Mesenteric fat pad (tissue), 1 donor: Measurements from ENCODE around the gene ANG. TPM values are rescaled to one million over a fixed set of nuclear protein-coding genes. Genes with fewer than 3 reads are reported as not detected.

Experiments
- DNase-seq: peaks from one replicate; pipeline ENCODE4 v3.0.0-alpha.2; 2020; ENCODE audit warnings: low spot score
- total RNA-seq: library from RNA; stranded (reverse); fragmentation: NEBNext Ultra II Directional; extraction: Animal tissue kit (Norgen Biotek cat#: 25700); gene quantifications from one replicate; pipeline ENCODE4 v1.2.1, GENCODE V29; 2021
- donor health status: DM: yes; HTN: yes; CAD: no.

The ANG gene
- total RNA-seq, 1 donor from 2014 or later, result 38.9 TPM

DNA sequence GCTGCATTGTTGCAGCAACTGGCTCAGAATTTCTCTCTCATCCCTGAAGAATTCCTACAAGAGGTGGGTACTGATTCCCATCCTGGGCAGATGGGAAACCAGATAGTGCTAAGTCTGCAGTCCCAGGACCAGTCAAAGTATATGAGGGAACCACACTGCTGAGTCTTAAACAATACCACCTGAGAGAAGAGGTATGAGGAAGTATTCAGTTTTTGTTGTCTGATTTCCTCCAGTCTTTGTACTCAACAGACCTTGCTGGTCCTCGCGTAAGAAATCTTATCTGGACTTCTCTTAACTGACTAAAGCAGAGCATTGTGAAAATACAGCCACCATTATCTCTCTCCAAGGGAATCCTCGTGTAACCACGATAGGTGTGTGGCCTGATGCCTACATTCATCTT is 53.6 kb downstream of the ANG start:
- DNase-seq, result no peak

DNA sequence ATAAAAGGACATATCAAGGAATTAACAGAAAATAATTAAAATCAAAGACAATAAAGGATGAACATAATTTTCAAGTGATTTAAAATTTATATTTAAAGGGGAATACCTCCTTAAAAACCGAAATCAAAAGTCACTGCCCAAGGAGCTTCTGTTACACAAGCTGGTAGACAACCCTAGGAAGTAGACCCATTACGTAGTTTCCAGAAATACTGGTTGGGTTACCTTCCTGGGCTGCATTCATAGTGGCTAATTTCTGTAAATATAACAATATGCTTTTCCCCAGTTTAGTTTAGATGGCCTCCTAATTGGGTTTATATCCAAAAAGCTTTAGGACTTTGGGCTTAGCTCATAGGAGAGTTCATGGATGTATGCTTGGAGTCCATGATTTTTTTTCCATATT is 55.0 kb downstream of the ANG start:
- DNase-seq, result no peak

Other genes starting within 250 kb of the ANG start
- gene OSGEP, start 234.0 kb upstream of the ANG start, total RNA-seq, result 23.3 TPM
- 118 TPM for gene APEX1, start 233.5 kb upstream of the ANG start, total RNA-seq
- gene PIP4P1, start 227.3 kb upstream of the ANG start, total RNA-seq, result 28.0 TPM
- 69.1 TPM for gene PNP, start 219.4 kb upstream of the ANG start, total RNA-seq
- gene RNASE10, start 183.2 kb upstream of the ANG start, total RNA-seq, result not detected
- not detected for gene RNASE9, start 127.7 kb upstream of the ANG start, total RNA-seq
- gene RNASE11, start 100.8 kb upstream of the ANG start, total RNA-seq, result not detected
- not detected for gene RNASE12, start 97.4 kb upstream of the ANG start, total RNA-seq
- gene OR6S1, start 47.1 kb upstream of the ANG start, total RNA-seq, result not detected
- gene RNASE4, start 4.2 kb upstream of the ANG start, total RNA-seq, result 67.0 TPM
- not detected for gene EDDM3A, start 57.1 kb downstream of the ANG start, total RNA-seq
- gene EDDM3B, start 79.6 kb downstream of the ANG start, total RNA-seq, result not detected
- 19.3 TPM for gene RNASE6, start 92.5 kb downstream of the ANG start, total RNA-seq
- gene RNASE1, start 114.1 kb downstream of the ANG start, total RNA-seq, result 641 TPM
- 0.80 TPM for gene RNASE3, start 202.6 kb downstream of the ANG start, total RNA-seq